ENCODE results near the gene RIMS4.

Gene RIMS4

DNA sequence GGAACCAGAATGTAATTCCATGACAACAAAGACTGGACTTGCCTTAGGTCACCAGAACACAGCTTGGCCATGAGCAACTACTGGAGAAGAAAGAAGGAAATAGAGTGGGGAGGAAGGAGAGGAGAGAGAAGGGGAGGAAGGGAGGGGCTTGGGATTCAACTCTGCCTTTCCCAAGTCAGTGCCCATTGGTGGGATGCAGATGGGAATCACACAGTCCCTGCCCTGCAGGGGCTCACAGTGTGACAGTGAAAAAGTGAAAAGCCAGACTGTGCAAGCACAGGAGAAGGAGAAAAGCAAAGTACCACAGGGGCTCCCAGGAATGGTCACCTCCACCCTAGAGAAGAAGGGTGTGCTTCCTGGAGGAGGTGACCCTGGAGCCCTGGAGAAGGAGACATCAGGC, 14.0 kb downstream of the RIMS4 start:
- TF ChIP-seq LEF1 (IDR thresholded peaks at IDR 0.05; ENCODE audit: borderline replicate concordance): no peak
- no peak for TF ChIP-seq L3MBTL2 (conservative IDR thresholded peaks at IDR 0.05)
- no peak for TF ChIP-seq HDGF (IDR thresholded peaks at IDR 0.05; ENCODE audit: borderline replicate concordance)
- no peak for TF ChIP-seq NFRKB (IDR thresholded peaks at IDR 0.05)
- no peak for TF ChIP-seq SP1 (IDR thresholded peaks at IDR 0.05)
- no peak for TF ChIP-seq ELF4 (IDR thresholded peaks at IDR 0.05)
- no peak for TF ChIP-seq BHLHE40 (IDR thresholded peaks at IDR 0.05; ENCODE audit: borderline replicate concordance)
- TF ChIP-seq FOXA1 (IDR thresholded peaks at IDR 0.05): no peak
- no peak for TF ChIP-seq FOXM1 (IDR thresholded peaks at IDR 0.05; ENCODE audit: borderline replicate concordance)
- TF ChIP-seq TARDBP (IDR thresholded peaks at IDR 0.05): no peak
- TF ChIP-seq ARNT (IDR thresholded peaks at IDR 0.05): no peak
- no peak for TF ChIP-seq PKNOX1 (IDR thresholded peaks at IDR 0.05)
- no peak for TF ChIP-seq CTBP1 (IDR thresholded peaks at IDR 0.05; ENCODE audit: borderline replicate concordance)
- no peak for TF ChIP-seq ZNF384 (IDR thresholded peaks at IDR 0.05)
- TF ChIP-seq SUZ12 (IDR thresholded peaks at IDR 0.05): no peak
- no peak for TF ChIP-seq FOXK2 (IDR thresholded peaks at IDR 0.05)
- ChIA-PET CTCF (interaction anchor here (1.2 kb wide), 1 partner anchor 74 kb away, joined by 4 read pairs; no protein-coding TSS in a partner anchor), POLR2A (no interaction called here)
- no peak for DNase-seq (ENCODE audit: extremely low spot score)

DNA sequence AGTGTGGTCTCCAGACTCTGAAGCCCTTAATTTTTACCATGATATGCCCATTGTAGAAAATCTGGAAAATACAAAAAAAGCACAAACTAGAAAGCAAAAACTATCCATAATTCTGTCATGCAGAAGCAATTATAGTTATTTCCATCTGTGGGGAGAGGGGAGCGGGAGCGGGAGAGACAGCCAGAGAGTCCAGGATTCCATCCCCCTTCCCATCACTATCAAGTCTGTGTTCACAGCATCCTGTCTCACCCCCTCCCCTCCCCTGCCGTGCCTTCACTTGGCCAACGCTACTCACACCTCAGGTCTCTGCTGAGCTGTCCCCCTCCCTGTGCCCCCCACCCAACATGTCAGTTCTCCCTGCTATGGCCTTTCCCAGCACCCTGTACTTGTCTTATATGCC, 14.5 kb downstream of the RIMS4 start:
- ChIA-PET POLR2A (no interaction called here), CTCF (no interaction called here)
- no peak for DNase-seq (ENCODE audit: extremely low spot score)
- TF ChIP-seq TARDBP (IDR thresholded peaks at IDR 0.05) (no peak), PKNOX1 (IDR thresholded peaks at IDR 0.05) (no peak), ELF4 (IDR thresholded peaks at IDR 0.05) (no peak), SUZ12 (IDR thresholded peaks at IDR 0.05) (no peak), L3MBTL2 (conservative IDR thresholded peaks at IDR 0.05) (no peak), FOXA1 (IDR thresholded peaks at IDR 0.05) (no peak), NFRKB (IDR thresholded peaks at IDR 0.05) (no peak), LEF1 (IDR thresholded peaks at IDR 0.05; ENCODE audit: borderline replicate concordance) (no peak), ZNF384 (IDR thresholded peaks at IDR 0.05) (no peak), SP1 (IDR thresholded peaks at IDR 0.05) (no peak), CTBP1 (IDR thresholded peaks at IDR 0.05; ENCODE audit: borderline replicate concordance) (no peak), FOXM1 (IDR thresholded peaks at IDR 0.05; ENCODE audit: borderline replicate concordance) (no peak), HDGF (IDR thresholded peaks at IDR 0.05; ENCODE audit: borderline replicate concordance) (no peak), FOXK2 (IDR thresholded peaks at IDR 0.05) (no peak), ARNT (IDR thresholded peaks at IDR 0.05) (no peak), BHLHE40 (IDR thresholded peaks at IDR 0.05; ENCODE audit: borderline replicate concordance) (no peak)

DNA sequence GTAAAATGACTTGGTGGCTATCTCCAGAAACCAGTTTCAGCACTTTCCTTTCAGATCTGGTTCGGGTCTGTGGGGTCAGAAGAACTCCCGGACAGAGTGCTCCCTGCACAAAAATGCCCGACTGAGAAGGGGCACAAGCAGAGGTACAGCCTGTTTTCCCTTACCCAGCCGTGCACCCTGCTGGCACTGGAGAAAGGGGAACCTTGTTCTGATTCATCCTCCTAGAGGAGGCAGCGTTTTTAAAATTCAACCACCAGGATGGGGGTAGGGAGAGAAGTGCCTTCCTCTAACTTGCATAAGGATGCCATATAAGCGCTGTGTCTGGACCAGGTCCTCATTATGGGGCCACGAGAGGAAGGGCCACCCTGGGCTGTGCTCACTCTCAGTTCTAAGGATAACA, 17.6 kb downstream of the RIMS4 start:
- no peak for TF ChIP-seq ELF4 (IDR thresholded peaks at IDR 0.05)
- no peak for TF ChIP-seq L3MBTL2 (conservative IDR thresholded peaks at IDR 0.05)
- TF ChIP-seq NFRKB (IDR thresholded peaks at IDR 0.05): no peak
- DNase-seq (ENCODE audit: extremely low spot score): no peak
- ChIA-PET POLR2A (no interaction called here), CTCF (no interaction called here)

DNA sequence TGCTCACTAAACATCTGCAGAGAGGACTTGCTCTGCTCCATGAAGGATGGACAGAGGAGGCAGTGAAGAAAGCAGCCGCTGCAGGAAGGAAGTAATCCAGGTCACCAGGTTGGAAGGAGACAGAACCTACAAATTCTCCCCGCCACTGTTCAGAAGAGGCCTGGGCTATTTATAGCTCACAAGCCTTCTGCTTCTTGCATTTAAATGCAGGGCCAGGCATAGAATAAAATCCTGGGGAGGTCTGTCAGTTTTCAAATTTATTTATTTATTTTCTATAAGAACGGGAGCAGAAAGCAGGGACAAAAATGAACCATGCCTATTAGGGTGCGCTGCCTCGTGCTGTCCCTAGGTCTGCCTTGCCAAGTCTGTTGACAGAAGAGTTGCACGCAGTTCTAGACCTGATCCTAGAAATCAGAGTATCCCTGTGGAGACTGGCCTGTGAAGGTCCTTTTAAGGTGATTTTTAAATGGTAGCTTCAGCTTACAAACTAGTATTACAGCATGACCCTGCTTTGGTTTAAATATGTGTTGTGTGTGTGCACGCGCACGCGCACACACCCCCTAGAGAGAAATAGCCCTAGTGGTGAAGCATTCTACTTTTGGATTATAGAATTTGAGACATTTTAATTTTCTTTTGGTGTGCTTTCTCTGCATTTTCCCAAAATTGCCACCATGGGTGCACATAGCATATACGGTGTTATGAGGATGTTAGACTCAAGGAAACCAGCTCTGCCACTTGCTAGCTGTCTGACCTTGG, 19.5 kb downstream of the RIMS4 start:
- POLR2A ChIA-PET: no interaction called here
- CTCF ChIA-PET: interaction anchor here (0.9 kb wide), 1 partner anchor 43 kb away, joined by 3 read pairs; no protein-coding TSS in a partner anchor
- no peak for DNase-seq (ENCODE audit: extremely low spot score)
- TF ChIP-seq L3MBTL2 (conservative IDR thresholded peaks at IDR 0.05) (no peak), CTBP1 (IDR thresholded peaks at IDR 0.05; ENCODE audit: borderline replicate concordance) (no peak), BHLHE40 (IDR thresholded peaks at IDR 0.05; ENCODE audit: borderline replicate concordance) (no peak), FOXA1 (IDR thresholded peaks at IDR 0.05) (no peak), ELF4 (IDR thresholded peaks at IDR 0.05) (no peak), HDGF (IDR thresholded peaks at IDR 0.05; ENCODE audit: borderline replicate concordance) (no peak)

- POLR2A ChIA-PET: no interaction called here
- CTCF ChIA-PET: no interaction called here
- DNase-seq (ENCODE audit: extremely low spot score): no peak
- TF ChIP-seq SP1 (IDR thresholded peaks at IDR 0.05) (no peak), FOXK2 (IDR thresholded peaks at IDR 0.05) (no peak), ELF4 (IDR thresholded peaks at IDR 0.05) (no peak), LEF1 (IDR thresholded peaks at IDR 0.05; ENCODE audit: borderline replicate concordance) (no peak), CTBP1 (IDR thresholded peaks at IDR 0.05; ENCODE audit: borderline replicate concordance) (no peak), L3MBTL2 (conservative IDR thresholded peaks at IDR 0.05) (no peak), BHLHE40 (IDR thresholded peaks at IDR 0.05; ENCODE audit: borderline replicate concordance) (no peak), NFRKB (IDR thresholded peaks at IDR 0.05) (no peak), ARNT (IDR thresholded peaks at IDR 0.05) (no peak), PKNOX1 (IDR thresholded peaks at IDR 0.05) (peak; percentile 86), SUZ12 (IDR thresholded peaks at IDR 0.05) (no peak), FOXA1 (IDR thresholded peaks at IDR 0.05) (no peak), ZNF384 (IDR thresholded peaks at IDR 0.05) (0 out of 2 replicates have a peak, but pooled peaks have one; percentile 17), TARDBP (IDR thresholded peaks at IDR 0.05) (no peak), FOXM1 (IDR thresholded peaks at IDR 0.05; ENCODE audit: borderline replicate concordance) (no peak)
These were observed 21.5 kb downstream of the RIMS4 start for GRCh38 chr20:44788706-44789456.
